ENCODE results near the gene P3H3.

P3H3 gene

DNA sequence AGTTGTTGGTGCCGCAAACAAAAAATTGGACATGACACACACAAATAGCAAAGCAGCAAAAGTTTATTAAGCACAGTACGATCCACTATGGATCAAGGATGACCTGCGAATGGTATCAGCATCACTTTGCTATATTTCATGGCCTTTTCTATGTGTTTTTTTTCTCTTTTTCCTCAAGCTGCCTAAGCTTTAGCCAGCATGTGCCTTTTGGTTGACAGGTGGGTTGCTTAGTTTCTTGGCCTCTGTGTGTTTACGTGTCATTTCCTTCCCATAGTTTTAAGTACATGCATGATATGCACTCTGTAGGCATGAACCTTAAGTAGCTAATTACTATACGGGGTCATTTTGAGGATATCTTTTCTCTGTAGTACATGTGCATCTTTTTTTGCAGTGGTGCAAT lies 29.1 kb upstream of the P3H3 start:
- DNase-seq (ENCODE audit: low read depth) = no peak

DNA sequence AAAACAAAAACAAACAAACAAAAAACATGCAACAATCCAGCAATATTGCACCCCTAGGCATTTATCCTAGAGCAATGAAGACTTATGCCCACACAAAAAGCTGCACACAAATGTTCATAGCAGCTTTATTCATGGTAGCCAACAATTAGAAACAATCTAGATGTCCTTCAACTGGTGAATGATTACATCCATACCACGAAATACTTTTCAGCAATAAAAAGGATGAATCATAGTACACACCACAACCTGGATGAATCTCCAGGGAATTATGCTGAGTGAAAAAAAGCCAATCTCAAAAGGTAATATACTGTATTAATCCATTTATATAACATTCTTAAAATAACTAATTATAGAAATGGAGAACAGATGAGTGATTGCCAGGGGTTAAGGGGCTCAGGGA lies 21.0 kb upstream of the P3H3 start:
- DNase-seq (ENCODE audit: low read depth) = no peak

DNA sequence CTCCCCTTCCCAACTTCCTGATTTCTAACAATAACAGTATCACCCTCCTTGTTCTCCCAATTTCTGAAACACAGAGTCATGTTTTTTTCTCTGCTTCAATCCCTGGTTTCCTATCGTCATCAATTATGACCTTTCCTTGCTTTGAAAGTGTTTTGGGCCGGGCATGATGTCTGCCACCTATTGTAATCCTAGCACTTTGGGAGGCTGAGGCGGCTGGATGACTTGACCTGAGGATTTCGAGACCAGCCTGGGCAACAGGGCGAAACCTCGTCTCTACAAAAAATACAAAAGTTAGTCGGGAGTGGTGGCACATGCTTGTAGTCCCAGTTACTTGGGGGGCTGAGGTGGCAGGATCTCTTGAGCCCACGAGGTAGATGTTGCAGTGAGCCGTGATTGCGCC lies 19.2 kb upstream of the P3H3 start:
- DNase-seq (ENCODE audit: low read depth) = no peak

DNA sequence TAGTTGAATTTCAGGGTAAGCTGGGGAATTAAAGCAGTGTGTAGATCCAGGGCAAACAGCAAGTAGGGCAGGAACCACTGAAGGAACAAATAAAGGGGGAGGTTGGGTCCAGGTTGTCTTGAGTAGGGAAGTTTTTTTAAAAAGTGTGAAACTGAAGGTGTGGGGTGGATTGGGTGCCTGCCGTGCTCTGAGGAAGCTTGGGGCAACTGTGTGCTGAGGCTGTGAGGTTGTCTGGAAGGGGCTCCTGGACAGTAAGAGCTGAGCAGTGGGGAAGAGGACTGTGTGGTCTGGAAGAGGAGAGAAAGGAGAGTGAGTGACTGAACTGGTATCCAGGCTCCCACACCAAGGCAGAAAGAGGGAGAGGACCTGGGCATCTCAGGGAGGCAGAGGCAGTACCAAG lies 17.4 kb upstream of the P3H3 start:
- DNase-seq (ENCODE audit: low read depth) = no peak

DNA sequence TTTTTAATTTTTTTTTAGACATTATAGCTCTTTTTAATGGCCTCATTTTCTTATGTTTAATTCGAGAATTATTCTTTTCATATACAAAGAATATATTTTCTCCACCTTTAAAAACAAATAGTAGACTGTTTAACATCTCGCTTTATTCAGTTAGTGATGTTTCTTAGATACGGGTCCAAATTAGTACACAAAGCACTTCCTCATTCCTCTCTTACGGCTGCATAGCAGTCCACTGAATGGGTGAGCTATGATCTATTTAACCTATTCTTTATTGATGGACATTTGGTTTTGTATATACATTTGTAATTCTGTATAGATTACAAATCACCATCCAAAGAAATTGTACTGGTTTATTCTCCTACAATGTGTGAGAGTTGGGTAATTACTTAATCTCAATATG lies 14.8 kb upstream of the P3H3 start:
- no peak for DNase-seq (ENCODE audit: low read depth)

DNA sequence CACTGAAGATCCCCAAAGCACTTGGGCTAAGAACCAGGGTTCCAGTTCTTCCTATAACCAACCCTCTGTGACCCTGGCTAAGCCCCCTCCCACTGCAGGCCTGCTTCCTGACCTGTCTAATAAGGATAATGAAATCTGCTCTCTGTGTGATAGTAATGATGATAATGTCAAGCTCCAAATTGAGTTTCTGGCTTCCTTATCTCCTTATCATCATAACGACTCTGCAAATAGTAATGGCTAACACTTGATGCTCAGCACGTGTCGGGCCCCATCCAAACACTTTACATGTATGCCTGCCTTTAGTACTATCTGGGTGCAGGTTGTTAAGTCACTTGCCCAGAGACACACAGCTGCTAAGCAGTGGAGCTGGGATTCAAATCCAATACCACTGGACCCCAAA lies 11.6 kb upstream of the P3H3 start:
- DNase-seq (ENCODE audit: low read depth) = no peak

DNA sequence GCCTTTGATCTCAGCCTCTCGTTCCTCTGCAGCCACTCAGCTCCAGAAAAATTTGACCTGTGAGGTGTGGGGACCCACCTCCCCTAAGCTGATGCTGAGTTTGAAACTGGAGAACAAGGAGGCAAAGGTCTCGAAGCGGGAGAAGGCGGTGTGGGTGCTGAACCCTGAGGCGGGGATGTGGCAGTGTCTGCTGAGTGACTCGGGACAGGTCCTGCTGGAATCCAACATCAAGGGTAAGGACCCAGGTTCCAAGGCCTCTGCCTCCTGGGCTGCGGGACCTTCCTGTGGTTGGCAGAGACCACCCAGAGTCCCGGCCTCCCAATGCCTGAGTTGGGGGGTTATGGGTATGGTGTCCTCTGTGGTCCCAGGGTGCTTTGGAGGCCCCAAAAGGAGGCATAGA lies 11.1 kb upstream of the P3H3 start:
- DNase-seq (ENCODE audit: low read depth) = no peak

DNA sequence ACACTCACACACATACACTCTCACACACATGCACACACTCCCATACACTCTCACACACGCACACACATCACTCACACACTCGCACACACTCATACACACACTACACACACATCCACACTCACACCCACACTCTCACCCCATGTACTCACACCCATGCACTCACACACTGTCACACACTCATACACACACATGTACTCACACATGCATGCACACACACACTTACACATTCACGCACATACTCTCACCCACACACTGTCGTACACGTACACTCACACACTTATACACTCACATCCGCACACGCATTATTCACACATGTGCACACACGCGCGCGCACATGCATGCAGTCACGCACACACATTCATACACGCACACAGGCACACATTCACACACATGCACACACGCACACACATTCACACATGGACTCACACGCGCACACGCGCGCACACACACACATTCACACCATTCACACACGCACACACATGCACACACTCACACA lies 10.5 kb upstream of the P3H3 start:
- DNase-seq (ENCODE audit: low read depth) = no peak

DNA sequence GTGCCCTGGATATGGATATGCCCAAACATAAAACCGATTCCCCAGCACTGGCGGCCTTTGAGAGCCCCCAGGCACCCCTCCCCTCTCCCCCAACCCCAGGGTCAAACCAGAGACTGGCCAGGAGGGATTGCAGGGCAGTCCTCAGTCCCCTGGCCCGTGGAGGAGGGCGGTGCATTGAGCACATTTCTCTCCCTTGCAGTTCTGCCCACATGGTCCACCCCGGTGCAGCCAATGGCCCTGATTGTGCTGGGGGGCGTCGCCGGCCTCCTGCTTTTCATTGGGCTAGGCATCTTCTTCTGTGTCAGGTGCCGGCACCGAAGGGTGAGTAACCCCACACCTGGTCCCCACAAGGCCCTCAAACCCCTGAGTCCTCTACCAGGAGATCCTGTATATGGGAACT lies 10.0 kb upstream of the P3H3 start:
- DNase-seq (ENCODE audit: low read depth) = no peak

DNA sequence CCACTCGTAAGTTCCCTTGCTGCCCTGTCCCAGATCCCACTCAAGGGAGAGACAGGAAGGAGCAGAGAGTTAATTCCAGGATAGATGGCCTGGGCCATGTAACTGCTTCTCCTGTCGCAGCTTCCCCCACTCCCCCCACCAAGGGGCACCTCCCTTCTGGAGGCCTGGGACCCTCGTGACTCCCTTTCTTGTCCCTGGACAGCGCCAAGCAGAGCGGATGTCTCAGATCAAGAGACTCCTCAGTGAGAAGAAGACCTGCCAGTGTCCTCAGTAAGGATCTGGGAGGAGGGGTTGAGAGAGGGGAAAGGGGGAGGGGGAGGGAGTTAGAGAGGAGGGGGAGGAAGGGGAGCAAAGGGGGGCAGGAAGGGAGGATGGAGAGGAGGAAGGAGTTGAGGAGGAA lies 9.6 kb upstream of the P3H3 start:
- no peak for DNase-seq (ENCODE audit: low read depth)

DNA sequence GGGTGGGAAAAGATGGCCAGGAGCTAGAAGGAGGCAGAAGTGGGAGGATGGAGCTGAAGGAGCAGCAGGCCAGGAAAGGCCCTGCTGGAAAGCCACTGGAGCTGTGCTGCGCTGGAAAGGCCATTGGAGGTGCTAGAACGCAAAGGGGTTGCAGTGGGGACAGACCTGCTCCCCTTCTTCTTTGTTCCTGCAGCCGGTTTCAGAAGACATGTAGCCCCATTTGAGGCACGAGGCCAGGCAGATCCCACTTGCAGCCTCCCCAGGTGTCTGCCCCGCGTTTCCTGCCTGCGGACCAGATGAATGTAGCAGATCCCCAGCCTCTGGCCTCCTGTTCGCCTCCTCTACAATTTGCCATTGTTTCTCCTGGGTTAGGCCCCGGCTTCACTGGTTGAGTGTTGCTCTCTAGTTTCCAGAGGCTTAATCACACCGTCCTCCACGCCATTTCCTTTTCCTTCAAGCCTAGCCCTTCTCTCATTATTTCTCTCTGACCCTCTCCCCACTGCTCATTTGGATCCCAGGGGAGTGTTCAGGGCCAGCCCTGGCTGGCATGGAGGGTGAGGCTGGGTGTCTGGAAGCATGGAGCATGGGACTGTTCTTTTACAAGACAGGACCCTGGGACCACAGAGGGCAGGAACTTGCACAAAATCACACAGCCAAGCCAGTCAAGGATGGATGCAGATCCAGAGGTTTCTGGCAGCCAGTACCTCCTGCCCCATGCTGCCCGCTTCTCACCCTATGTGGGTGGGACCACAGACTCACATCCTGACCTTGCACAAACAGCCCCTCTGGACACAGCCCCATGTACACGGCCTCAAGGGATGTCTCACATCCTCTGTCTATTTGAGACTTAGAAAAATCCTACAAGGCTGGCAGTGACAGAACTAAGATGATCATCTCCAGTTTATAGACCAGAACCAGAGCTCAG lies 8.8 kb upstream of the P3H3 start:
- no peak for DNase-seq (ENCODE audit: low read depth)

DNA sequence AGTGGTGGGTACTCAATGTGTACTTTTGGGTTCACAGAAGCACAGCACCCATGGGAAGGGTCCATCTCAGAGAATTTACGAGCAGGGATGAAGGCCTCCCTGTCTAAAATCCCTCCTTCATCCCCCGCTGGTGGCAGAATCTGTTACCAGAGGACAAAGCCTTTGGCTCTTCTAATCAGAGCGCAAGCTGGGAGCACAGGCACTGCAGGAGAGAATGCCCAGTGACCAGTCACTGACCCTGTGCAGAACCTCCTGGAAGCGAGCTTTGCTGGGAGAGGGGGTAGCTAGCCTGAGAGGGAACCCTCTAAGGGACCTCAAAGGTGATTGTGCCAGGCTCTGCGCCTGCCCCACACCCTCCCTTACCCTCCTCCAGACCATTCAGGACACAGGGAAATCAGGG lies 8.0 kb upstream of the P3H3 start:
- no peak for DNase-seq (ENCODE audit: low read depth)

DNA sequence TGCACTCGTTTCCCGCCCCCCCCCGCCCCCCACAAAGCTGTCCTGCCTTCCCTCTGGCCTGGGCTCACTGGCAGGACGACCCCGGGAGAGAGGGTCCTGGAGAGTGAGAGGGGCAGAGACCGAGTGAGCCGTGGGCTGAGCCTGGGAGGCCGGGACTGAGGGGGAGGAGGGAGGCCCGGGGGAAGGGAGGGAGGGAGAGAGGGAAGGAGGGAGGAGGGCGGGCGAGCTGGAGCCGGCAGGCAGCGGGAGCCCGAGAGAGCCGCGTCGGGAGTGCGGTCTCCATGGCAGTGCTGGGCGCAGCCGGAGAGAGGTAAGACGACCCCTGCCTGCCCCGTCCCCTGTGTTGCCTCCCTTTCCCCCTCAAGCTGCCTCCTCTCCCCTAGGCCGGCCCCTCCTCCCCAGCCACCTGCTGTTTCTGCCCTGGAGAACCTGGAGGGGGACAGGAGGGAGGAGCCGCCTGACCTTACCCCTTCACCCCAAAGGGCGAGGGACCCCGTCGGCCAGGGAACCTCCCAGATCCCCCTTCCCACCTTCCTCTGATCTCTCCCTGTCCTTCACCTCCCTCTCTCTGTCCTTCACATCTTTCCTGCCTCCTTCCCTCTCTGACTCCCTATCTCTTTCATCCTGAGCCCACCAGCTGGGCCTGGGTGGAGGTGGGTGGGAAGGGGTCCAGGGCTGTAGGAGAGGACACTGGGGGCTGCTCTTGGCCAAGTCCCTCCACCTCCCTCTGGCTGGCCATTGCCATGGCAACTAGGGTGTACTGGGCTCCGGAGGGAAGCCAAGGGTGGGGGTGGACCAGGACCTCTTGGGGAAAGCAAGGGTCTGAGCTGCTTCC lies 6.4 kb upstream of the P3H3 start, which contains the start of gene GPR162:
Gene GPR162 (plus strand): TSS at position 231 of the 835 bp plus-strand sequence. CDS start 2,078 bp downstream, outside the sequence.
- no peak for DNase-seq (ENCODE audit: low read depth)

DNA sequence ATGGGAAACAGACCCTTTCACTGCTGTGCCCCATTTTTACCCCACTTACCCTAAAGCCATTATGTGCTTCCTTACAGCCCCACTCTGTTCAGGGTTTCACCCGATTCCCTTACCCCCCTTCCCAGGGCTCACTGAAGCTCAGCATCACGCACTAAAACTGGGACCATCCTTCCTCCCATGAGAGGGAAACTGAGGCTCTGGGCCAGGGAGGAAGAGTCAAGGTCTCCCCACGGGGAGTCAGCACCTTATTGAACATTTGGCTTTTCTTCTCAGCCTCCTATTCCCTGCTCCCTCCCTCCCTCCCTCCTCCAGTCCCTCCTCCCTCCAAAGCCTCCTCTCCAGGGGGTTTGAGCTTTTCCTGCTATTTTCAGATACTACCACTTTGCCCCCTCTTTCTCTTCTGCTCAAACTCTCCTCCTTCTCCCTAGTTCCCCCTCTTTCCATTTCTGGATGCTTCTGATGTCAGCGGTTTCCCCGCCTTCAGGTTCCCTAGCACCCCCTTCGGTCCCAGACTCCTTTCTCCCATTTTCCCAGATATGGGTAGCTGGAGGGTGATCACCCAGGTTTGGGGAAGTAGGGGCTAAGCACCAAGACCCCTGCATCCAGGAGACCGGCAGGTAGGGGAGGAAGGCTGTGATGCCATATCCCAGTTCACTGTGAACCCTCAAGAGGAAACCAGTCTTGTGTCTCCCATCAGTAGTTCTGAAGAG lies 5.6 kb upstream of the P3H3 start:
- no peak for DNase-seq (ENCODE audit: low read depth)

DNA sequence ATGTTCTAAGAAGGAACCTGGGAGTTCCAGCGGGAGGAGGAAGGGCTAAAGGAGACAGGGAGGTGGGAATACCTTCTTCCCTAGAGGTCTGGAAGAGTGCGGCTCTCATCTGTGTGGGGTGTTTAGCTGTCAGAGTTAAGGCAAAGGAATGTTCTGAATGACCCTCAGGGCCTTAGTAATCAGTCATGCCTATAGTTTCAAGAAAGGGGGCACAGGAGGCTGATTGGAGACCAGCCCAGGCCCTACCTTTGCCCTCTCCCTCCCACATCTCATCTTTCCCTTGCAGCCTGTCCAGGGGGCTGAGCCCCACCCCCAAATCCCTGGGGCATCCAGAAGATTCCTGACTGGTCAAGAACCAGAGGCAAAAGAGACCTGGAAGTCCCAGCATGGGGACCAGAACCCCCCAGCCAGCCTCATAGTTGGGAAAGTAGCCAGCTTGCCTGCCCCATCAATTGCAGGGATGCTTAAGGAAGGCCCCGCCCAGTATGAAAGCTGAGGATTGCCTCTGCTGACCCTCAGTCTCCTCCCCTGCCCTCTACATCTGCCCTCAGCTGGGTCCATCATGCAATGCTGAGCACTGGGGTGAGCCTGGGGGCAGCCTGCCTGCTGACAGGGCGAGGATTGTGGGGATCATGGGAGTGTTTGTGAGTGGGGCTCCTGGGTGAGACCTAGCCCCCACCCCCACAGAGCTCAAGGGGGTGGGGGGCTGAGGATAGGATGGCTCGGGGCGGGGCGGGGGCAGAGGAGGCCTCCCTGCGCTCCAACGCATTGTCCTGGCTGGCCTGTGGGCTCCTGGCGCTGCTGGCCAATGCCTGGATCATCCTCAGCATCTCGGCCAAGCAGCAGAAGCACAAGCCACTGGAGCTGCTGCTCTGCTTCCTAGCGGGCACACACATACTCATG lies 4.8 kb upstream of the P3H3 start:
- DNase-seq (ENCODE audit: low read depth) = no peak

DNA sequence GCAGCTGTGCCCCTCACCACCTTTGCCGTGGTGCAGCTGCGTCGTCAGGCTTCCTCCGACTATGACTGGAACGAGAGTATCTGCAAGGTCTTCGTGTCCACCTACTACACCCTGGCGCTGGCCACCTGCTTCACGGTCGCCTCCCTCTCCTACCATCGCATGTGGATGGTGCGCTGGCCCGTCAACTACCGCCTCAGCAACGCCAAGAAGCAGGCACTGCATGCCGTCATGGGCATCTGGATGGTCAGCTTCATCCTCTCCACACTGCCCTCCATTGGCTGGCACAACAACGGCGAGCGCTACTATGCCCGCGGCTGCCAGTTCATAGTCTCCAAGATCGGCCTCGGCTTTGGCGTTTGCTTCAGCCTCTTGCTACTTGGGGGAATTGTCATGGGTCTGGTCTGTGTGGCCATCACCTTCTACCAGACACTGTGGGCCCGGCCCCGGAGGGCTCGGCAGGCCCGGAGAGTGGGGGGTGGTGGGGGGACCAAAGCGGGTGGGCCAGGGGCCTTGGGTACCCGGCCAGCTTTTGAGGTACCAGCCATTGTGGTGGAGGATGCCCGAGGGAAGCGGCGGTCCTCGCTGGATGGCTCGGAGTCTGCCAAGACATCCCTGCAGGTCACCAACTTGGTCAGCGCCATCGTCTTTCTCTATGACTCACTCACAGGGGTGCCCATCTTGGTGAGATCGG lies 4.0 kb upstream of the P3H3 start:
- DNase-seq (ENCODE audit: low read depth) = no peak

DNA sequence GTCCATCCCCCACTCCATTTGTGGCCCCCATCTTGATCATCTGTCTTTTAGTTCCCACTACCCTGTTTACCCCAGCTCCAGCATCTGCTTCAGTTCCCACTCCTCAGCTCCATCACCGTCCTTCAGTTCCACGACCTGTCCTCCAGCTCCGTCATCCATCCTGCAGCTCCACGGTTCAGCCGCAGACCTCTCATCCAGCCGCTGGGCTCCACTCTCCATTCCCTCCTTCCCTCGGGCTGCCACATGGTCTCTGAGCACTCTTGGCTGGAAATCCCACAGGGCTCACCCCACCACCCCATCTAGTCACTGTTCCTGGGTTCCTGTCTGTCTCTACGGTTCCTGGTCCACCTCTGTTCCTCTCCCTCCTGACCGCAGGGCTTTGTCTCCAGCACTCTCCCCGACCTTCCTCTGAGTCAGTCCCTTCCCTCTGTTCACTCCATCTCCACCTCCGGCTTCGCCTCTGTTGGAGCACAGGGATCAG lies 3.3 kb upstream of the P3H3 start:
- DNase-seq (ENCODE audit: low read depth) = no peak

DNA sequence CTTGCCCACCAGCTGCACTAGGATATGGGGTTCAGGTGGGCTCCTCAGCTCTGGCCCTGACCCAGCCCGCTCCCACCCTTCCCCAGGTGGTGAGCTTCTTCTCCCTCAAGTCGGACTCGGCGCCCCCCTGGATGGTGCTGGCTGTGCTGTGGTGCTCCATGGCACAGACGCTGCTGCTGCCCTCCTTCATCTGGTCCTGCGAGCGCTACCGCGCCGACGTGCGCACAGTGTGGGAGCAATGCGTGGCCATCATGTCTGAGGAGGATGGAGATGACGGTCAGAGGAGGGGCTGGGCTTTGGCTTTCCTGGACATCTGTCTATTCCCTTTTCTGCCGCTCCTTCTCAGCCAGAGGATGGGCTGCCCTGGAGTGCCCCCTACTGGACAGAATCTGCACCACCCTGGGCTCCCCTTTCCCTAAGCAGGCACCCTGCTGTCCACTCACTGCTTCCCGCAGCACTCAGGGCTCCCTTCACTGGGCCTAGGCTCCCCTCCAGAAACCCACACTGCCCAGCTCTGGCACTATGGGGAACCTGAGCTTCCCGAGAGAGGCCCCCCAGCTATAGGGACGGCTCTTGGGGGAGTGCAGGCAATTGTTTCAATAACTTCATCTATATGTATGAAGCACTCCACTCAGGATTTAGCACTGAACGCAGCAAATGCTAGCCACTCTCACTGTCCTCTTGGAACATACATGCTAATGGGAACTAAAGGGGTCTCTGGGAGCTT lies 2.6 kb upstream of the P3H3 start:
- peak; percentile 77 for DNase-seq (ENCODE audit: low read depth)

DNA sequence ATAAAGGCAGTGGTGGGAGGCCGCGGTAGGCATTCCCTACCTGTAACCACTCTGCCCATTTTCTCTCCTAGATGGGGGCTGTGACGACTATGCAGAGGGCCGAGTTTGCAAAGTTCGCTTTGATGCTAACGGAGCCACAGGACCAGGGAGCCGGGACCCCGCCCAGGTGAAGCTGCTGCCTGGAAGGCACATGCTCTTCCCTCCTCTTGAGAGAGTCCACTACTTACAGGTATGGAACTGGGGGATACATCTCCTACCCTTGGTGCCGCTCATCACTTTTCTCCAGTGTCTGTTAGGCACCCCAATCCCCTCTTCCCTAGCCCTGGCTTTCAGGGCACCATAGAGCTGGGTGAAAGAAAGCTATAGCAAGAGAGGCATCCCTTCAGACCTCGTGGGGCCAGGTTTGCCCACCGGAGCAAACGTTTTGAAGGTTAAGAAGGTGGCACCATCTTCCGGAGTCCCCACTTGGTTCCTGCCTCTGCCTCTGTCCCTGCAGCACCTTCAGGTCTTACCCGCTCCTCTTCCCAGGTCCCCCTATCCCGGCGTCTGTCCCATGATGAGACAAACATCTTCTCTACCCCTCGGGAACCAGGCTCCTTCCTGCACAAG lies 2.0 kb upstream of the P3H3 start:
- DNase-seq (ENCODE audit: low read depth) = no peak

All from activated T-cell treated with anti-CD3 and anti-CD28 coated beads for 48 hours (primary cell).